GM19463 (cell line): ENCODE measurements around the gene CFAP53.
A peak's percentile ranks its signal among the peaks of the same experiment; 100 is the strongest.

Experiments
- ATAC-seq: cut with Tn5 transposase; IDR thresholded peaks from one replicate; pipeline ENCODE4 v1.9.1; 2021; ENCODE audit warnings: mild to moderate bottlenecking, moderate library complexity; ENCODE audit not compliant: unreplicated experiment

Gene CFAP53

GRCh38 chr18:50195689-50196088, 70.6 kb downstream of the CFAP53 start:
- ATAC-seq = no peak

- ATAC-seq = peak; percentile 81
Measured at GRCh38 chr18:50194631-50195532, 71.4 kb downstream of the CFAP53 start, which contains the start of gene MYO5B. MYO5B (minus strand) TSS chr18:50195147; CDS start chr18:50194793, 354 bp downstream.

DNA sequence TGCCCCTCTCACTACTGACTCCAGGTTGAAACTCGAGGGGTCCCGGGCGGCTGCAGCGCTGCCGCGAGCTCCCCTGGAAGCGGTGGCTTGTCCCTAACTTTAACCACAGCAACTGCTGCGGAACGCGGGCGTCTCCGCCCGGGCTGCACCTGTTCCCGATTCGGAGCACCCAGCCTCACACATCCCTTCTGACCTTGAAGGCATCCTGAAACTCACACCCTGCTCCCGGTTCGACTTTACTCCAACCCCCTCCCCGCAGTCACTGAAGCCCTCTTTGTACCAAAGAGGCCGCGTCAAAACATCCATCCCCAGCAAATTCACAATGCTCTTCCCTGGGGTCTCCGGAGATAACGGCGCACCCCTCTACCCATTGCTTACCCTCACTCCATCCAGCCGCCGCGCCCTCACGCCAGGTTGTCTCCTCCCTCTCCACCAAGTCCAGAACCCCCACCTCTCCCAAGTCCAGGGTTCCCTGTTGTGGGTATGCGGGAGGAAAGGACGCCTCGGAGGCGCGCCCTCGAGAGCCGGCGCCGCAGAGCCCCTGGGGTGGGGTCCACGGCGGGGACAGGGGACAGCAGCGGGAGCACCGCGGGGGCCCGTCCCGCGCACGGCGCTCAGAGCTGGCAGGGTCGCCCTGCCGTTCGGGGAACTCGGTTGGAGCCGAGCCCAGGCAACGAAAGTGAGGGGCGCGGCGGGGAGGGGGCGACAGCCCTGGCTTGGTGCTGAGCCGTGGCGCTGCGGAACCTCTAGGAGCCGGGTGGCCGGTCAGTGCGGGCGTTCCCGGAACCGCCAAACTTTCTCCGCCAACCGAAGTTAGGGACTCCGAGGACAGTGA, 72.3 kb downstream of the CFAP53 start:
- no peak for ATAC-seq

- no peak for ATAC-seq
Measured at GRCh38 chr18:50192995-50193795, 73.1 kb downstream of the CFAP53 start.

- ATAC-seq = no peak
Measured at GRCh38 chr18:50190926-50191325, 75.4 kb downstream of the CFAP53 start.

DNA sequence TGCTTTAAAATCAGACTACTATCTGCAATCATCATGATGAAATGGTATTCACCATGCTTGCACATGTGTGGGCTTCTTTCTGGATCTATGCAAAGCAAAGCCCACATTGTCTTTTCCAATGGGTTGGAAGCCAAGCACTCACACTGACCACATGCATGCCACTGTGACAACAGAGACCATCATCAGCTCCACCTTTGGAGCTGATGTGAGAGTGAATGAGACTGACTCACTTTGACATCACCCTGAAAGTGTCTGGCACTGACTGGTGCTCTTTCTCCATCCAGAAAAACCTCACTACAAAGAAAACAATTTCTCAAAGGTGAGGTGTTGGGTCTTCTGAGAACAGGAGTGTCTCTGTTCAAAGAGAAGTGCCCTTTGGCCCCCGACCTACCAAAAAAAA, 76.1 kb downstream of the CFAP53 start:
- no peak for ATAC-seq

- peak; percentile 69 for ATAC-seq
Measured at GRCh38 chr18:50189160-50189559, 77.1 kb downstream of the CFAP53 start.

GRCh38 chr18:50188652-50189051, 77.6 kb downstream of the CFAP53 start:
- ATAC-seq = no peak

- ATAC-seq = no peak
Measured at GRCh38 chr18:50187659-50188058, 78.6 kb downstream of the CFAP53 start.

- ATAC-seq = no peak
Measured at GRCh38 chr18:50186385-50186784, 79.9 kb downstream of the CFAP53 start.

GRCh38 chr18:50183556-50183955, 82.7 kb downstream of the CFAP53 start:
- no peak for ATAC-seq

- no peak for ATAC-seq
Measured at GRCh38 chr18:50182511-50182910, 83.8 kb downstream of the CFAP53 start.

DNA sequence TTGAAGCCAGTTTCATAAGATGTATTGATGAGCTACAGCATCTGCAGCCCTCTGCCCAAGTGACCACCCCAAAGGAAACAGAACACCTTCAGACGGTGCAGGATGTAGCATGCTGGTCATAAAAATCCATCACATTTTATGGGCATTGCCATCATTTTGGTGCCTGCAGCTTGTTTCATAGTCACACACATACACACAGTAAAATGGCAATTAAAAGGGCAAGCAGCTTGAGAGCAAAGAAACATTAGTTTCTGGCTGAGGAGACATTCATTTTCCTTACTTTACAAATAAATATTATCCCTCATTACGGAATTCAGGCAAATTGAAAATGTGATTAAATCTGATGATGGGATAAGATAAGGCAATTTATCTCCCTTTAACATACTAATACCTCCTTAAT, 84.7 kb downstream of the CFAP53 start:
- ATAC-seq = no peak

- no peak for ATAC-seq
Measured at GRCh38 chr18:50179465-50179864, 86.8 kb downstream of the CFAP53 start.

DNA sequence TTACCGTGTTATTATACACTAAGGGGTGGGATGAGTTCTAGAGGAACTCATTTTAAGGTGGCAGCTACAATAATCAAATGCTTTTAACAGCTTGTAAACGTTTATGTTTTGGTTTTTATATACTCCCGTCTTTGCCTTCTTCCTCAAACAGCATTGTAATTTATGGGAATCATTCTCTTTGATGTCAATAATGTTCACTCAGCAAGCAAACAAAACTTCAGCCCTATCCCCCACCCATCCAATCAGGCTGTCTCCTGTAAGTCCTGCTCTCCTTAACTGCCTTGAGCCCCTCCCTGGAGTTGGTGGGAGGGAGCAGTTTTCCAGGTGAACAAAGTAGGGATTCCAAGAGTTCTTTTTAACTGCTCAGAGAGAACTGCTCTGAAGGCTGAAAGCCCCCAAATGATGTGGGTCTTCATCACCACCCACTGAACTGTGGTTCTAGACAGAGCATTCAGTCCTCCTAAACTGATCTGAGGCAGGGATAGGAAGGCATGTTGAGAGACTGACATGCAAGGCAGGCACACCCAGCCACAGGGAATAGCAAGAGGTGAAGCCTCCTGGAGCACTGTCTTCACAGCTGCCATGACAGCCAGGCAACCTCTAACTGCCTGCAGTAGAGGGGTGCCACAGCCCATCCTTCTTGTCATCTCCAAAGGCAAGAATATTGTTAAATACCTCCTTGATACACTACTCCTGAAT, 88.9 kb downstream of the CFAP53 start:
- ATAC-seq = no peak
